ENCODE measurements around the gene EIF3M.
"Not testable (repeated sequence)": the region's sequence is repeated elsewhere in the genome, so short reads cannot be mapped to it uniquely, and the experiment has no call there.

The EIF3M gene

GRCh38 chr11:32584921-32585320 is 1.3 kb downstream of the EIF3M start:
- in situ Hi-C loops (cut with MboI; ENCODE audit: low sequenced_read_pairs, unreplicated experiment): no loop called here
- DNase-seq (ENCODE audit: low spot score): no peak
- TF ChIP-seq CTCF (IDR thresholded peaks at IDR 0.05; ENCODE audit: borderline replicate concordance, control extremely low read depth, extremely low read depth, insufficient read depth, missing control alignments): no peak

- DNase-seq (ENCODE audit: low spot score): no peak
- in situ Hi-C loops (cut with MboI; ENCODE audit: low sequenced_read_pairs, unreplicated experiment): no loop called here
- no peak for TF ChIP-seq CTCF (IDR thresholded peaks at IDR 0.05; ENCODE audit: borderline replicate concordance, control extremely low read depth, extremely low read depth, insufficient read depth, missing control alignments)
These were observed 3.1 kb downstream of the EIF3M start for GRCh38 chr11:32586576-32587190.

GRCh38 chr11:32594272-32594671 is 10.6 kb downstream of the EIF3M start:
- DNase-seq (ENCODE audit: low spot score): no peak
- in situ Hi-C loops (cut with MboI; ENCODE audit: low sequenced_read_pairs, unreplicated experiment): no loop called here
- no peak for TF ChIP-seq CTCF (IDR thresholded peaks at IDR 0.05; ENCODE audit: borderline replicate concordance, control extremely low read depth, extremely low read depth, insufficient read depth, missing control alignments)

GRCh38 chr11:32596114-32596513 is 12.5 kb downstream of the EIF3M start:
- in situ Hi-C loops (cut with MboI; ENCODE audit: low sequenced_read_pairs, unreplicated experiment); DNase-seq (ENCODE audit: low spot score): not testable (repeated sequence)

GRCh38 chr11:32597921-32598320 is 14.3 kb downstream of the EIF3M start:
- in situ Hi-C loops (cut with MboI; ENCODE audit: low sequenced_read_pairs, unreplicated experiment): no loop called here
- no peak for DNase-seq (ENCODE audit: low spot score)
- TF ChIP-seq CTCF (IDR thresholded peaks at IDR 0.05; ENCODE audit: borderline replicate concordance, control extremely low read depth, extremely low read depth, insufficient read depth, missing control alignments): no peak

GRCh38 chr11:32602657-32603415 is 19.2 kb downstream of the EIF3M start:
- in situ Hi-C loops (cut with MboI; ENCODE audit: low sequenced_read_pairs, unreplicated experiment): no loop called here
- DNase-seq (ENCODE audit: low spot score): no peak

More at GRCh38 chr11:32602657-32603415, 19.2 kb downstream of the EIF3M start:
- no peak for TF ChIP-seq CTCF (IDR thresholded peaks at IDR 0.05; ENCODE audit: borderline replicate concordance, control extremely low read depth, extremely low read depth, insufficient read depth, missing control alignments)
